Neural cell (in vitro differentiated cells): Measurements from ENCODE around the gene CCDC17. TPM values are rescaled to one million over a fixed set of nuclear protein-coding genes. Genes with fewer than 3 reads are reported as not detected.

Source experiments
- H2AFZ ChIP-seq: fragments of 200-600, 300-800 bp; sonication (generic), shearing (Covaris generic); 2 replicates; pipeline ENCODE4 v1.6.0; 2014; ENCODE audit warnings: low read depth, mild to moderate bottlenecking, antibody characterized with exemption, low read length, moderate library complexity
- H3F3A ChIP-seq: fragments of 200-600 bp; shearing (Covaris generic); 2 replicates; pipeline ENCODE4 v1.6.1; 2016; ENCODE audit warnings: mild to moderate bottlenecking, moderate library complexity, mixed read lengths, antibody characterized with exemption, low read length; ENCODE audit not compliant: insufficient read depth, poor library complexity, severe bottlenecking
- H3K27ac ChIP-seq: fragments of 200-600, 300-800 bp; sonication (generic), shearing (Covaris generic); 2 replicates; pipeline ENCODE4 v1.5.1; 2014; ENCODE audit warnings: mild to moderate bottlenecking, low read length, moderate library complexity
- H3K27me3 ChIP-seq: fragments of 300-800, 200-600 bp; sonication (generic), shearing (Covaris generic); 2 replicates; pipeline ENCODE4 v1.6.0; 2014; ENCODE audit warnings: mild to moderate bottlenecking, low read depth, low read length, moderate library complexity; ENCODE audit not compliant: insufficient read depth
- H3K36me3 ChIP-seq: fragments of 300-800, 200-600 bp; sonication (generic), shearing (Covaris generic); 2 replicates; pipeline ENCODE4 v1.5.1; 2014; ENCODE audit warnings: mild to moderate bottlenecking, antibody characterized with exemption, low read length, moderate library complexity; ENCODE audit not compliant: insufficient read depth
- H3K4me2 ChIP-seq: fragments of 300-800, 200-600 bp; sonication (generic), shearing (Covaris generic); 2 replicates; pipeline ENCODE4 v1.6.0; 2014; ENCODE audit warnings: mild to moderate bottlenecking, low read length
- H3K4me3 ChIP-seq: fragments of 300-800, 200-600 bp; sonication (generic), shearing (Covaris generic); 2 replicates; pipeline ENCODE4 v1.5.1; 2014; ENCODE audit warnings: mild to moderate bottlenecking, low read length, moderate library complexity
- H3K79me2 ChIP-seq: fragments of 200-600 bp; shearing (Covaris generic); replicated peaks from 2 replicates; pipeline ENCODE4 v1.6.0; 2014; ENCODE audit warnings: mild to moderate bottlenecking, low read length, moderate library complexity; ENCODE audit not compliant: insufficient read depth
- H3K9ac ChIP-seq: fragments of 300-800, 200-600 bp; sonication (generic), shearing (Covaris generic); 2 replicates; pipeline ENCODE4 v1.6.1; 2016; ENCODE audit warnings: mild to moderate bottlenecking, low read length, mixed read lengths
- H3K9me2 ChIP-seq: fragments of 200-600 bp; shearing (Covaris generic); 2 replicates; pipeline ENCODE4 v1.6.1; 2016; ENCODE audit warnings: mild to moderate bottlenecking, low read length, mixed read lengths; ENCODE audit not compliant: insufficient read depth
- H3K9me3 ChIP-seq: fragments of 200-600, 300-800 bp; sonication (generic), shearing (Covaris generic); 2 replicates; pipeline ENCODE4 v1.6.1; 2016; ENCODE audit warnings: mild to moderate bottlenecking, mixed run types, low read length, moderate library complexity, mixed read lengths
- H4K20me1 ChIP-seq: fragments of 200-600 bp; shearing (Covaris generic); 2 replicates; pipeline ENCODE4 v1.6.1; 2016; ENCODE audit warnings: mild to moderate bottlenecking, mixed run types; ENCODE audit not compliant: insufficient read depth
- EP300 ChIP-seq: fragments of 450-650 bp; conservative IDR thresholded peaks from 2 replicates; pipeline ENCODE4 v1.6.1; 2014; ENCODE audit warnings: antibody characterized with exemption, mild to moderate bottlenecking, moderate library complexity; ENCODE audit not compliant: poor library complexity, severe bottlenecking
- EZH2 ChIP-seq: fragments of 200-600, 300-800 bp; shearing (Covaris generic), sonication (generic); IDR thresholded peaks from 2 replicates; pipeline ENCODE4 v1.6.1; 2014; ENCODE audit warnings: antibody characterized with exemption, low read length, borderline replicate concordance, mild to moderate bottlenecking; ENCODE audit not compliant: insufficient read depth, poor library complexity, severe bottlenecking
- MXI1 ChIP-seq: fragments of 450-650 bp; conservative IDR thresholded peaks from 2 replicates; pipeline ENCODE4 v1.6.1; 2014; ENCODE audit warnings: antibody characterized with exemption, mild to moderate bottlenecking; ENCODE audit not compliant: poor library complexity, severe bottlenecking
- POLR2AphosphoS5 ChIP-seq: IDR thresholded peaks from 2 replicates; pipeline ENCODE4 v1.6.1; 2012
- RAD21 ChIP-seq: fragments of 450-650 bp; conservative IDR thresholded peaks from 2 replicates; pipeline ENCODE4 v1.6.1; 2014; ENCODE audit warnings: antibody characterized with exemption, mild to moderate bottlenecking, moderate library complexity
- SMC3 ChIP-seq: fragments of 450-650 bp; conservative IDR thresholded peaks from 2 replicates; pipeline ENCODE4 v1.6.1; 2014; ENCODE audit warnings: antibody characterized with exemption, mild to moderate bottlenecking, moderate library complexity; ENCODE audit not compliant: poor library complexity
- TAF1 ChIP-seq: IDR thresholded peaks from 2 replicates; pipeline ENCODE4 v1.6.1; 2012; ENCODE audit warnings: low read depth
- polyA plus RNA-seq: library from polyadenylated mRNA; depleted of rRNA; stranded (reverse); fragments of >200 nt; gene quantifications from 2 replicates; pipeline ENCODE4 v1.2.3, GENCODE V29; 2014
- TF ChIP-seq, protein P1 (sequence below): IDR thresholded peaks from 2 replicates; pipeline ENCODE4 v1.6.1; 2012; ENCODE audit warnings: borderline replicate concordance
- TF ChIP-seq, protein P2 (sequence below): fragments of 450-650 bp; IDR thresholded peaks from 2 replicates; pipeline ENCODE4 v1.5.1; 2014; ENCODE audit warnings: antibody characterized with exemption, mild to moderate bottlenecking, moderate library complexity; ENCODE audit not compliant: poor library complexity, severe bottlenecking

The CCDC17 gene
- polyA plus RNA-seq, 1 donor from 2014 or later = 1.1 TPM

DNA sequence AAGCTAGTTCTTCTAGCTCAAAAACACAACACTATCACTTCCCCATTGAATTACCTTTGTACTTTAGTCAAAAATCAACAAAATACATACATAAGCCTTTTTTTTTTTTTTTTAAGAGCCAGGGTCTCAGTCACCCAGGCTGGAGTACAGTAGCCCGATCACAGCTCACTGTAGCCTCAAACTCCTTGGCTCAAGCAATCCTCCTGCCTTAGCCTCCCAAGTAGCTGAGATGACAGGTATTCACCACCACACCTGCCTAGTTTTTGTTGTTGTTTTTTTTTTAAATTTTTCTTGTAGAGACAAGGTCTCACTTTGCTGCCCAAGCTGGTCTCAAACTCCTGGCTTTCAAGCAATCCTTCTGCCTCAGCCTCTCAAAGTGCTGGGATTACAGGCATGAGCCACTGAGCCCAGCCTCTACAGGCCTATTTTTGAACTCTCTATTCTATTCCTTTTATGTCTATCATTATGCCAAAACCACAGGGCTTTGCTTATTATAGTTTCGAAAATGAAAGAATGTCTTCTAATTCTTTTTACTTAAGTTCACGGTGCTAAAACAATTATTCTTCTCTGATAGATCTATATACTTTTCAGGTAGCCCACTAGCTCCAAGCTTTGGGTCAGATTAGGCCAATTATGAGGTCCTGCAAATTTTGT is 32.8 kb upstream of the CCDC17 start:
- no peaks in the 10 kb centered on the region for H3K27me3 ChIP-seq
- H2AFZ ChIP-seq = no peak overlapping the region
- no peaks in the 10 kb centered on the region for H3K9me3 ChIP-seq
- H3K36me3 ChIP-seq = peaks cover 12% of the 10 kb centered on the region
- no peaks in the 10 kb centered on the region for H3K9me2 ChIP-seq
- TF ChIP-seq RAD21 (no peak), TAF1 (no peak), EZH2 (no peak), SMC3 (no peak), EP300 (no peak), POLR2AphosphoS5 (no peak), MXI1 (no peak)
- TF ChIP-seq, protein P1, sequence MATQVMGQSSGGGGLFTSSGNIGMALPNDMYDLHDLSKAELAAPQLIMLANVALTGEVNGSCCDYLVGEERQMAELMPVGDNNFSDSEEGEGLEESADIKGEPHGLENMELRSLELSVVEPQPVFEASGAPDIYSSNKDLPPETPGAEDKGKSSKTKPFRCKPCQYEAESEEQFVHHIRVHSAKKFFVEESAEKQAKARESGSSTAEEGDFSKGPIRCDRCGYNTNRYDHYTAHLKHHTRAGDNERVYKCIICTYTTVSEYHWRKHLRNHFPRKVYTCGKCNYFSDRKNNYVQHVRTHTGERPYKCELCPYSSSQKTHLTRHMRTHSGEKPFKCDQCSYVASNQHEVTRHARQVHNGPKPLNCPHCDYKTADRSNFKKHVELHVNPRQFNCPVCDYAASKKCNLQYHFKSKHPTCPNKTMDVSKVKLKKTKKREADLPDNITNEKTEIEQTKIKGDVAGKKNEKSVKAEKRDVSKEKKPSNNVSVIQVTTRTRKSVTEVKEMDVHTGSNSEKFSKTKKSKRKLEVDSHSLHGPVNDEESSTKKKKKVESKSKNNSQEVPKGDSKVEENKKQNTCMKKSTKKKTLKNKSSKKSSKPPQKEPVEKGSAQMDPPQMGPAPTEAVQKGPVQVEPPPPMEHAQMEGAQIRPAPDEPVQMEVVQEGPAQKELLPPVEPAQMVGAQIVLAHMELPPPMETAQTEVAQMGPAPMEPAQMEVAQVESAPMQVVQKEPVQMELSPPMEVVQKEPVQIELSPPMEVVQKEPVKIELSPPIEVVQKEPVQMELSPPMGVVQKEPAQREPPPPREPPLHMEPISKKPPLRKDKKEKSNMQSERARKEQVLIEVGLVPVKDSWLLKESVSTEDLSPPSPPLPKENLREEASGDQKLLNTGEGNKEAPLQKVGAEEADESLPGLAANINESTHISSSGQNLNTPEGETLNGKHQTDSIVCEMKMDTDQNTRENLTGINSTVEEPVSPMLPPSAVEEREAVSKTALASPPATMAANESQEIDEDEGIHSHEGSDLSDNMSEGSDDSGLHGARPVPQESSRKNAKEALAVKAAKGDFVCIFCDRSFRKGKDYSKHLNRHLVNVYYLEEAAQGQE = no peak
- TF ChIP-seq, protein P2, sequence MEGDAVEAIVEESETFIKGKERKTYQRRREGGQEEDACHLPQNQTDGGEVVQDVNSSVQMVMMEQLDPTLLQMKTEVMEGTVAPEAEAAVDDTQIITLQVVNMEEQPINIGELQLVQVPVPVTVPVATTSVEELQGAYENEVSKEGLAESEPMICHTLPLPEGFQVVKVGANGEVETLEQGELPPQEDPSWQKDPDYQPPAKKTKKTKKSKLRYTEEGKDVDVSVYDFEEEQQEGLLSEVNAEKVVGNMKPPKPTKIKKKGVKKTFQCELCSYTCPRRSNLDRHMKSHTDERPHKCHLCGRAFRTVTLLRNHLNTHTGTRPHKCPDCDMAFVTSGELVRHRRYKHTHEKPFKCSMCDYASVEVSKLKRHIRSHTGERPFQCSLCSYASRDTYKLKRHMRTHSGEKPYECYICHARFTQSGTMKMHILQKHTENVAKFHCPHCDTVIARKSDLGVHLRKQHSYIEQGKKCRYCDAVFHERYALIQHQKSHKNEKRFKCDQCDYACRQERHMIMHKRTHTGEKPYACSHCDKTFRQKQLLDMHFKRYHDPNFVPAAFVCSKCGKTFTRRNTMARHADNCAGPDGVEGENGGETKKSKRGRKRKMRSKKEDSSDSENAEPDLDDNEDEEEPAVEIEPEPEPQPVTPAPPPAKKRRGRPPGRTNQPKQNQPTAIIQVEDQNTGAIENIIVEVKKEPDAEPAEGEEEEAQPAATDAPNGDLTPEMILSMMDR = no peak
- no peak overlapping the region for H3K9ac ChIP-seq
- no peak overlapping the region for H3K4me3 ChIP-seq
- peaks cover 2% of the 10 kb centered on the region for H3K79me2 ChIP-seq
- no peak overlapping the region for H3K4me2 ChIP-seq
- H3K27ac ChIP-seq = no peak overlapping the region
- no peaks in the 10 kb centered on the region for H3F3A ChIP-seq
- H4K20me1 ChIP-seq = no peaks in the 10 kb centered on the region

DNA sequence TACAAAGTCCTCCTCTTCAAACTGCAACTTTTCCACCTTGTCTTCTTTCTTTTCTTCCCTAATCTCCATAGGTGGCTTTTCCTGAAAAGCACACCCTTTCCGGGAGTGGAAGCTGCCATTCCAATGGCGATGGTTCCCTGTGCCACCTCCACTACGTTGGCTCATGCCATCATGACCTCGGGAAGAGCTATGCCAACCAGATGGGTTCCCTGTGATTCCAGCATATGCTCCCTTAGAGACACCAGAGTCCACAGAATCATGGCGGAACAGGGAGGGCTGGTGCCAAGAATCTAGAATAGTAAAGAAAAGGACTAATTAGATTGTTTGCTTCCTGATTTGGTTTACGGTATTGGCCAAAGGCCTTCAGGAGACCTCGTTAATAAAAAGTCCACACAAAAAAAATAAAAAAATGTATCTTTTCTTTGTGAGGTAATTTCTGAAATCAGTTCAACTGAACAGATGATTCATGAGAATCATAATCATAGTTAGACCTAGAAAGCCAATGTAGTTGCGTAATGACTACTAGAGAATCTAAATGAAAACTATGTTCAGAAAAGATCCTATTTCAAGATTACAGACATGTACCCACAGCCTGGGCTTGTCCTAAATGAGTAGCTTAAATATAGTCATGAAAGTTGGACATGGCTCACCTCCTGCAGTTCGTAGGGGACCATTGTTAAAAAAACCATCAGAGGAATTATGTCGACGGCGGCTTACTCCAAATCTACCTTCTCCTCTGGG is 30.9 kb upstream of the CCDC17 start:
- Histone ChIP-seq H4K20me1 (no peaks in the 10 kb centered on the region), H3K27me3 (no peaks in the 10 kb centered on the region), H3K4me2 (no peak overlapping the region), H3K27ac (no peak overlapping the region), H3K4me3 (no peak overlapping the region), H3K9ac (no peak overlapping the region), H3K9me2 (no peaks in the 10 kb centered on the region), H2AFZ (no peak overlapping the region), H3K9me3 (no peaks in the 10 kb centered on the region), H3K79me2 (peaks cover 5% of the 10 kb centered on the region), H3F3A (no peaks in the 10 kb centered on the region), H3K36me3 (peaks cover 12% of the 10 kb centered on the region)
- TF ChIP-seq EP300 (no peak), SMC3 (no peak), EZH2 (no peak), TAF1 (no peak), RAD21 (no peak), POLR2AphosphoS5 (no peak), MXI1 (no peak)
- TF ChIP-seq, protein P2 = no peak
- TF ChIP-seq, protein P1 = no peak
